ENCODE data around the gene SLC26A1.
"Not testable (repeated sequence)": the region's sequence is repeated elsewhere in the genome, so short reads cannot be mapped to it uniquely, and the experiment has no call there.

The SLC26A1 gene

GRCh38 chr4:952881-953573 is 40.2 kb downstream of the SLC26A1 start:
- DNase-seq (ENCODE audit: low read depth), result no peak

- DNase-seq (ENCODE audit: low read depth), result no peak
Measured at GRCh38 chr4:951594-952468, 41.4 kb downstream of the SLC26A1 start.

- no peak for DNase-seq (ENCODE audit: low read depth)
Measured at GRCh38 chr4:951186-951585, 42.0 kb downstream of the SLC26A1 start.

- no peak for DNase-seq (ENCODE audit: low read depth)
Measured at GRCh38 chr4:950136-951020, 42.8 kb downstream of the SLC26A1 start.

- no peak for DNase-seq (ENCODE audit: low read depth)
Measured at GRCh38 chr4:949656-950055, 43.5 kb downstream of the SLC26A1 start.

GRCh38 chr4:948936-949300 is 44.3 kb downstream of the SLC26A1 start:
- no peak for DNase-seq (ENCODE audit: low read depth)

- DNase-seq (ENCODE audit: low read depth), result no peak
Measured at GRCh38 chr4:948101-948935, 44.9 kb downstream of the SLC26A1 start.

GRCh38 chr4:947491-947971 is 45.7 kb downstream of the SLC26A1 start:
- no peak for DNase-seq (ENCODE audit: low read depth)

GRCh38 chr4:946517-947471 is 46.4 kb downstream of the SLC26A1 start:
- DNase-seq (ENCODE audit: low read depth), result no peak

GRCh38 chr4:946103-946450 is 47.1 kb downstream of the SLC26A1 start:
- DNase-seq (ENCODE audit: low read depth), result no peak

GRCh38 chr4:945274-946102 is 47.7 kb downstream of the SLC26A1 start:
- no peak for DNase-seq (ENCODE audit: low read depth)

- not testable (repeated sequence) for DNase-seq (ENCODE audit: low read depth)
Measured at GRCh38 chr4:939508-939907, 53.7 kb downstream of the SLC26A1 start.

Data from stimulated activated CD8-positive, alpha-beta memory T cell treated with anti-CD3 and anti-CD28 coated beads, Interleukin-7, amount 100 ng/mL, for 24 hours (primary cell).